Astrocyte of the spinal cord (primary cell): Measurements from ENCODE around the gene SFSWAP.
"Not testable (repeated sequence)": the region's sequence is repeated elsewhere in the genome, so short reads cannot be mapped to it uniquely, and the experiment has no call there.

Source experiments
- DNase-seq: peaks from one replicate; pipeline ENCODE4 v3.0.0; 2011; ENCODE audit warnings: low read depth, low spot score
- H3K4me3 ChIP-seq: 2 replicates; pipeline ENCODE4 v1.5.1; 2011; ENCODE audit warnings: low read depth, mild to moderate bottlenecking, low read length, moderate library complexity
- CTCF ChIP-seq: IDR thresholded peaks from 2 replicates; pipeline ENCODE4 v1.5.1; 2012; ENCODE audit warnings: low read depth, mild to moderate bottlenecking, low read length, inconsistent platforms
- in situ Hi-C: cut with HindIII; loops from 2 replicates; pipeline ENCODE4 v1.10.0; 2017; ENCODE audit warnings: low sequenced_read_pairs

Gene SFSWAP

GRCh38 chr12:131700271-131700670 lies 10.6 kb upstream of the SFSWAP start:
- no peak overlapping the region for H3K4me3 ChIP-seq
- in situ Hi-C loops, result no loop called here
- no peak for DNase-seq
- TF ChIP-seq CTCF, result no peak

- no peak overlapping the region for H3K4me3 ChIP-seq
- TF ChIP-seq CTCF, result no peak
- in situ Hi-C loops, result no loop called here
- no peak for DNase-seq
These were observed 9.0 kb upstream of the SFSWAP start for GRCh38 chr12:131701705-131702572.

- DNase-seq, result no peak
- in situ Hi-C loops, result no loop called here
- TF ChIP-seq CTCF, result no peak
- H3K4me3 ChIP-seq, result no peak overlapping the region
These were observed 8.4 kb upstream of the SFSWAP start for GRCh38 chr12:131702573-131702877.

- in situ Hi-C loops, result no loop called here
- DNase-seq, result no peak
- H3K4me3 ChIP-seq, result no peak overlapping the region
- no peak for TF ChIP-seq CTCF
These were observed 7.7 kb upstream of the SFSWAP start for GRCh38 chr12:131703161-131703560.

- H3K4me3 ChIP-seq, result no peak overlapping the region
- no peak for TF ChIP-seq CTCF
- in situ Hi-C loops, result no loop called here
- DNase-seq, result no peak
These were observed 6.4 kb upstream of the SFSWAP start for GRCh38 chr12:131704509-131704908.

GRCh38 chr12:131706709-131707108 lies 4.2 kb upstream of the SFSWAP start:
- in situ Hi-C loops, DNase-seq, H3K4me3 ChIP-seq: not testable (repeated sequence)

GRCh38 chr12:131709226-131709625 lies 1.7 kb upstream of the SFSWAP start:
- TF ChIP-seq CTCF, result no peak
- DNase-seq, result no peak
- H3K4me3 ChIP-seq, result no peak overlapping the region
- in situ Hi-C loops, result no loop called here
